Ovary (tissue), 9 donors: Measurements from ENCODE around the gene KATNB1. TPM values are rescaled to one million over a fixed set of nuclear protein-coding genes. Genes with fewer than 3 reads are reported as not detected.

ENCODE experiments used
- DNase-seq, 5 donors: peaks; one replicate each; pipeline ENCODE4 v3.0.0-alpha.2; 2019 to 2020
- H3K27ac ChIP-seq, 2 donors: fragments of 200-600 bp; one replicate each; pipeline versions ENCODE4 v1.5.1 to v1.8.0; 2019 to 2022
- H3K27me3 ChIP-seq: fragments of 200-600 bp; one replicate; pipeline ENCODE4 v1.8.0; 2022
- H3K36me3 ChIP-seq: fragments of 200-600 bp; sonication (generic); one replicate; pipeline ENCODE4 v1.5.1; 2019
- H3K4me1 ChIP-seq: one replicate; pipeline ENCODE4 v1.8.1; 2013; ENCODE audit warnings: mild to moderate bottlenecking, moderate library complexity; ENCODE audit not compliant: insufficient read depth
- H3K4me3 ChIP-seq: fragments of 200-600 bp; sonication (generic); one replicate; pipeline ENCODE4 v1.5.1; 2017
- H3K9me3 ChIP-seq, 2 donors: fragments of 200-600 bp in 1 of 2; sonication (generic) in 1 of 2; one replicate each; pipeline versions ENCODE4 v1.5.1 to v1.8.1; 2013 to 2019; ENCODE audit warnings: mild to moderate bottlenecking in 1 of 2, moderate library complexity in 1 of 2
- EP300 ChIP-seq: sonication (generic); formaldehyde crosslinking; IDR thresholded peaks from one replicate; pipeline ENCODE4 v1.6.1; 2017; ENCODE audit warnings: antibody characterized with exemption
- POLR2A ChIP-seq: fragments of 450-650 bp; IDR thresholded peaks from one replicate; pipeline ENCODE4 v1.6.1; 2017; ENCODE audit warnings: antibody characterized with exemption, mild to moderate bottlenecking, moderate library complexity
- WGBS, 3 donors: extraction: QIAGEN DNeasy Blood & Tissue Kit in 1 of 3; methylation state at CpG; one replicate each; pipeline versions ENCODE4 v1.1.5 to v1.1.7; 2013 to 2017; 5-methylcytosine and 5-hydroxymethylcytosine counted together
- intact Hi-C, 4 donors: fragments of 100-400 bp; cut with DNase I; formaldehyde crosslinking; loops; one replicate each; pipeline versions ENCODE4 v1.11.0 to v1.15.1; 2022 to 2023
- polyA plus RNA-seq, 2 donors: library from polyadenylated mRNA; stranded (reverse); fragments of 200-250 nt in 1 of 2; fragments of 350-450 nt in 1 of 2; fragmentation: Illumina TruSeq in 1 of 2; extraction: RNeasy Lipid Tissue Mini Kit (QIAGEN cat#74804) in 1 of 2; gene quantifications; one replicate each; pipeline ENCODE4 v1.2.3, GENCODE V29; 2013 to 2014
- total RNA-seq, 7 donors: library from RNA; depleted of rRNA in 2 of 7; stranded (reverse); fragments of >200 nt in 2 of 7; fragmentation: NEBNext Ultra II Directional in 3 of 7; extraction: Animal tissue kit (Norgen Biotek cat#: 25700) in 3 of 7; gene quantifications; one replicate each; pipeline versions ENCODE4 v1.1.0 to v1.2.4, GENCODE V29; 2016 to 2023
- TF ChIP-seq, protein P1 (sequence below), 3 donors: fragments of 450-650 bp in 2 of 3; fragments of 200-600 bp in 1 of 3; IDR thresholded peaks; one replicate each; pipeline versions ENCODE4 v1.5.1 to v1.8.0; 2016 to 2022; ENCODE audit warnings: antibody characterized with exemption in 3 of 3, mild to moderate bottlenecking in 1 of 3
- donor health status: DM: no; HTN: no; CAD: no; lungs with moderate emphysema.
- donor health status: DM: no; HTN: no; CAD: no.
- donor health status: Bipolar disorder and iron deficiency.
- donor health status: DM: yes; HTN: yes; CAD: no.
- donor health status: DM: no; HTN: no; CAD: no.
- donor health status: DM: yes; HTN: yes; CAD: no.

The KATNB1 gene
- total and polyA plus RNA-seq, 9 donors: 3.4 to 20.2 (median 12.5) TPM

DNA sequence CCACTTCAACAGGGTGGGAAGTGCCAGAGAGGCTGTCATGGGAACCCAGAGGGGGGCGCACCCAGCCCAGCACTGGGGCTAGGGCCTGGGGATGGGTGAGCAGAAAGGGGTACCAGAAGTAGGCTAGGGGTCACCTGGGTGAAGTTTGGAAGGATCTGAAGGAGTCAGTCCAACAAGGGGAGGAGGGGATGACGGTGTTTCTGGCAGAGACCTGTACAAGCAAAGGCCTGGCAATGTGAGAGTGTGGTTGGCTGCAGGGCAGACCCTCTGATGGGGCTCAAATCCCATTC, 13.4 kb upstream of the KATNB1 start:
- no peak for DNase-seq
- H3K36me3 ChIP-seq: no peaks in the 10 kb centered on the region
- TF ChIP-seq, protein P1, sequence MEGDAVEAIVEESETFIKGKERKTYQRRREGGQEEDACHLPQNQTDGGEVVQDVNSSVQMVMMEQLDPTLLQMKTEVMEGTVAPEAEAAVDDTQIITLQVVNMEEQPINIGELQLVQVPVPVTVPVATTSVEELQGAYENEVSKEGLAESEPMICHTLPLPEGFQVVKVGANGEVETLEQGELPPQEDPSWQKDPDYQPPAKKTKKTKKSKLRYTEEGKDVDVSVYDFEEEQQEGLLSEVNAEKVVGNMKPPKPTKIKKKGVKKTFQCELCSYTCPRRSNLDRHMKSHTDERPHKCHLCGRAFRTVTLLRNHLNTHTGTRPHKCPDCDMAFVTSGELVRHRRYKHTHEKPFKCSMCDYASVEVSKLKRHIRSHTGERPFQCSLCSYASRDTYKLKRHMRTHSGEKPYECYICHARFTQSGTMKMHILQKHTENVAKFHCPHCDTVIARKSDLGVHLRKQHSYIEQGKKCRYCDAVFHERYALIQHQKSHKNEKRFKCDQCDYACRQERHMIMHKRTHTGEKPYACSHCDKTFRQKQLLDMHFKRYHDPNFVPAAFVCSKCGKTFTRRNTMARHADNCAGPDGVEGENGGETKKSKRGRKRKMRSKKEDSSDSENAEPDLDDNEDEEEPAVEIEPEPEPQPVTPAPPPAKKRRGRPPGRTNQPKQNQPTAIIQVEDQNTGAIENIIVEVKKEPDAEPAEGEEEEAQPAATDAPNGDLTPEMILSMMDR (IDR thresholded peaks at IDR 0.05): no peak
- TF ChIP-seq POLR2A (no peak), EP300 (no peak)
- intact Hi-C loops: no loop called here
- no peak overlapping the region for H3K27ac ChIP-seq
- H3K4me3 ChIP-seq: no peak overlapping the region
- H3K27me3 ChIP-seq: no peaks in the 10 kb centered on the region
- 86 to 95% (median 87%) methylated on average over 2 of the region's 2 CpGs for WGBS, 3 donors
- H3K9me3 ChIP-seq: no peaks in the 10 kb centered on the region
- no peaks in the 10 kb centered on the region for H3K4me1 ChIP-seq

DNA sequence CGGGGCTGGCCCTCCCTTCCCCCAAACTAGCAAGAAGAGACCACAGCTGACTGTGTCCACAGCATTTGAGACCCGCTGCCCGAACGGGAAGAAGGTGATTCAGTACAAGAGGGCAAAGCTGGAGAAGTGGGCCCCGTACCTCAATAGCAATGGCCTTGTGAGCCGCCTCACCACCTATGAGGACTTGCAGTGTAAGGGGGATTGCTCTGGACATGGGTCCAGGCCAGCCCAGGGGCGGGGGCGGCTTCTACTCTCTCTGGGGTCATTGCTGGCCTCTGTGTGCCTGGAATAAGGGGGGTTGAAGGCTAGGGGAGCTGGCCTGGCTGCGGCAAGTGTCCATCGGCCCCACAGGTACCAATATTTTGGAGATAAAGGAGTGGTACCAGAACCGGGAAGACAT, 12.9 kb upstream of the KATNB1 start:
- Histone ChIP-seq H3K9me3 (no peaks in the 10 kb centered on the region), H3K27me3 (no peaks in the 10 kb centered on the region), H3K4me1 (no peaks in the 10 kb centered on the region), H3K4me3 (no peak overlapping the region), H3K36me3 (no peaks in the 10 kb centered on the region), H3K27ac (no peak overlapping the region)
- intact Hi-C loops: no loop called here
- DNase-seq: no peak
- TF ChIP-seq POLR2A: no peak
- no peak for TF ChIP-seq EP300
- TF ChIP-seq, protein P1 (IDR thresholded peaks at IDR 0.05): no peak
- 73 to 79% (median 79%) methylated on average over 9 to 11 of the region's 11 CpGs for WGBS, 3 donors

DNA sequence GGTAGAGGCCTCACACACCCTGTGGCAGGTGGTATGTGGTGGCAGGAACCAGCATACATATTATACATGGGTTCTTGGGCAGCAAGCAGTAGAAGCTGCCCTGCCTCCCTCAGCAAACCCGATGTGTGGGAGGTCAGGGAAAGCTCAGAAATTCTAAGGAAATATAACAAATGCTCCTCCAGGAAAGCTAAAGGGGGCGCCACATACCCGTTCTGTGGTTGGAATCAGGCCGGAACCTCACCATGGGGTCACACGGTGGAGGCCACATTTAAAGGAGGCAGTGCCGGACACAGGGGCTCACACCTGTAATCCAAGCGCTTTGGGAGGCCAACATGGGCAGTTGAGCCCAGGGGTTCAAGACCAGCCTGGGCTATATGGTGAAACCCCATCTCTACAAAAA, 12.4 kb upstream of the KATNB1 start:
- DNase-seq: no peak
- H3K4me3 ChIP-seq: no peak overlapping the region
- H3K27me3 ChIP-seq: no peaks in the 10 kb centered on the region
- intact Hi-C loops: no loop called here
- WGBS, 3 donors: 63 to 67% (median 67%) methylated on average over 7 of the region's 7 CpGs
- no peaks in the 10 kb centered on the region for H3K9me3 ChIP-seq
- H3K36me3 ChIP-seq: no peaks in the 10 kb centered on the region
- no peak for TF ChIP-seq EP300
- TF ChIP-seq, protein P1 (IDR thresholded peaks at IDR 0.05): no peak
- TF ChIP-seq POLR2A: no peak
- H3K4me1 ChIP-seq: no peaks in the 10 kb centered on the region
- H3K27ac ChIP-seq: no peak overlapping the region

DNA sequence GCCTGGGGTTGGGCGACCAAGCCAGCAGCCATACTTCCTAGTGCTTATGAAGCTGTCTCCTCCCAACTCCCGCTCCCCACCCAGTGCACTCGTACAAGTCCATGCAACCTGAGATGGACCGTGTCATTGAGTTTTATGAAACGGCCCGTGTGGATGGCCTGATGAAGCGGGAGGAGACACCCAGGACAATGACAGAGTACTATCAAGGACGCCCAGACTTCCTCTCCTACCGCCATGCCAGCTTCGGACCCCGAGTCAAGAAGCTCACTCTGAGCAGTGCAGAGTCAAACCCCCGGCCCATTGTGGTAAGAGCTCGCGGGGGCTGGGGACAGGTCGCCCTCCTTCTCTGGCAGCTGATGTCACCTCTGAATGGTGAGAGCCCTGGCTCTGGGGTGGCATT, 11.0 kb upstream of the KATNB1 start:
- no peaks in the 10 kb centered on the region for H3K4me1 ChIP-seq
- 77 to 82% (median 80%) methylated on average over 15 of the region's 15 CpGs for WGBS, 3 donors
- H3K4me3 ChIP-seq: no peak overlapping the region
- intact Hi-C loops: no loop called here
- no peaks in the 10 kb centered on the region for H3K9me3 ChIP-seq
- H3K27me3 ChIP-seq: no peaks in the 10 kb centered on the region
- TF ChIP-seq POLR2A: no peak
- TF ChIP-seq EP300: no peak
- TF ChIP-seq, protein P1 (IDR thresholded peaks at IDR 0.05): no peak
- no peak for DNase-seq
- H3K27ac ChIP-seq: no peak overlapping the region
- no peaks in the 10 kb centered on the region for H3K36me3 ChIP-seq

DNA sequence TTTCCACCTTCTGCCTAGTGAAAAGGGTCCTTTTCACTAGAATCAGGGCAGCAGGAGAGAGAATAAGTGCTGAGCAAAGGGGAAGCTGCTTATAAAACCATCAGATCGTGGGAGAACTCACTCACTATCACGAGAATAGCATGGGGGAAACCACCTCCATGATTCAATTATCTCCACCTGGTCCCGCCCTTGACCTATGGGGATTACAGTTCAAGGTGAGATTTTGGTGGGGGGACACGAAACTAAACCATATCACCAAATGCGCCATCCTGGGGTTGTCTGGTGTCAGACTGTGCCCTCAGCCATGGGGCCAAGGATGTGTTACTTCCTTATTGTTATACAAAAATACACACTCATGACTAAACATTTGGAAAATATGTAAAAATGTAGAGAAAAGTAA, 10.4 kb upstream of the KATNB1 start:
- Histone ChIP-seq H3K27ac (no peak overlapping the region), H3K27me3 (no peaks in the 10 kb centered on the region), H3K36me3 (no peaks in the 10 kb centered on the region), H3K9me3 (no peaks in the 10 kb centered on the region), H3K4me1 (no peaks in the 10 kb centered on the region), H3K4me3 (no peak overlapping the region)
- 31 to 45% (median 32%) methylated on average over 5 of the region's 5 CpGs for WGBS, 3 donors
- intact Hi-C loops: no loop called here
- TF ChIP-seq POLR2A (no peak), EP300 (no peak)
- TF ChIP-seq, protein P1 (IDR thresholded peaks at IDR 0.05): no peak
- DNase-seq: no peak
